HG02938 (cell line): Measurements from ENCODE around the gene HEATR5B.
"Not testable (repeated sequence)": the region's sequence is repeated elsewhere in the genome, so short reads cannot be mapped to it uniquely, and the experiment has no call there.

Experiments used
- ATAC-seq: cut with Tn5 transposase; IDR thresholded peaks from one replicate; pipeline ENCODE4 v1.9.1; 2021; ENCODE audit warnings: mild to moderate bottlenecking, moderate library complexity; ENCODE audit not compliant: unreplicated experiment

Gene HEATR5B

GRCh38 chr2:36988008-36988407, 96.2 kb downstream of the HEATR5B start:
- no peak for ATAC-seq

DNA sequence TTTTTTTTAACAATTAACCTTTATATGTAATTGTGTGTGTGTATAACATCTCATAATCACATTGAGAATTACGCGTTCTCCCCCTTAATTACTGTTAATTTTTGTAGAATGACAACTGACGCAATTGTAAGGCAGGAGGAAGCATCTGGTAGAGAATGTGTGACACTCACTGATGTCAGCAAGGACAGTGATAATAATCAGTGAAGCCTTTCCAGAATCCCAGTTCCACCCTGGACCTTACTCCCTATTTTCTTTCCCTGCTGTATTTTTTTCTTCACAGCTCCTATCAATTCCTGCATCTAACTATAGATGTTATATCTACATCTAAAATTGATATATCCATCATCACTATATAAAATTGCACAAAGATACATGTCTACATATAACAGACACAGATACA, 101.7 kb downstream of the HEATR5B start:
- ATAC-seq = no peak

DNA sequence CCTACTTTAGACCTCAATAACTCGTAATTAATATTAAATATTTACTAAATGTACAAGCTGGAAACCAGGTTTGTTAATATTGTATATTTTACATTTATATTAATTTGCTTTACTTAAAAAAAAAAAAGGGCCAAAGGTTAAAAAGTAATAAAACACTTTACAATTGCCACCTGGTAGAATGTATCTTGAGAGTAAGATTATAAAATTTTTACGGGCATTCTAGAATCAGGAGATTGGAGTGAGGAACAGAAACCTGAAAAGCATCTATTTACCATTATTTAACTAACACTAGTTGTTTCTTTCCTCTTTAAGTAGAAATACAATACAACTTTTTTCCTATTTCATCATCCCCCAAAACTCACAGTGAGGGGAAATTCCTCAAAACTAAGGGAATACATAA, 102.3 kb downstream of the HEATR5B start:
- no peak for ATAC-seq

DNA sequence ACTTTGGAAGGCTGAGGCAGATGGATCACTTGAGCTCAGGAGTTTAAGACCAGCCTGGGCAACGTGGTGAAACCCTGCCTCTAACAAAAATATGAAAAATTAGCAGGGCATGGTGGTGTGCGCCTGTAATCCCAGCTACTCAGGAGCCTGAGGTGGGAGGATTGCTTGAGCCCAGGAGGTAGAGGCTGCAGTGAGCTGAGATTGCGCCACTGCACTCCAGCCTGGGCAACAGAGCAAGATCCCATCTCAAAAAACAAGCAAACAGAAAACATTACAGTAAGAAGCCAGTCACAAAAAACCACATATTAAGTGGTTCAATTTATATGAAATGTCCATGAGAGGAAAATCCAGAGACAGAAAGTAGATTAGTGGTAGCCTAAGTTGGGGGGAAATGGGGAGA, 105.2 kb downstream of the HEATR5B start:
- not testable (repeated sequence) for ATAC-seq

DNA sequence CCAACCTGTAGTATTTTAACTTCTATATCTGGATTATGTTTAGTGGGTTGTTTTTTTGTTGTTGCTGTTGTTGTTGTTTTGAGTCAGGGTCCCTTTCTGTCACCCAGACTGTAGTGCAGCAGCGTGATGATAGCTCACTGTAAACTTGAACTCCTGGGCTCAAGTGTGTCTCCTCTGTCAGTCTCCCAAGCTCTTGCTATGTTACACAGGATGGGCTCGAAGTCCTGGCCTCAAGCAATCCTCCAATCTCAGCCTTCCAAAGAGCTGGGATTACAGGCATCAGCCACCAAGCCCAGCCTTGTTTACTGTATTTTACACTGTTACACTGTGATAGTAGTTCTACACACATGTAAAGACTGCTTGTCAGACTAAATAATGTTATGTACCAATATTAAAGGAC, 108.1 kb downstream of the HEATR5B start:
- no peak for ATAC-seq

- no peak for ATAC-seq
Measured at GRCh38 chr2:36975306-36975705, 108.9 kb downstream of the HEATR5B start.

GRCh38 chr2:36973320-36973719, 110.9 kb downstream of the HEATR5B start:
- no peak for ATAC-seq

GRCh38 chr2:36971990-36972389, 112.2 kb downstream of the HEATR5B start:
- no peak for ATAC-seq

GRCh38 chr2:36967236-36967876, 116.8 kb downstream of the HEATR5B start:
- no peak for ATAC-seq

GRCh38 chr2:36966370-36967235, 117.6 kb downstream of the HEATR5B start, which contains the start of gene STRN:
TSS of gene STRN (minus strand) at chr2:36966536. CDS start at chr2:36966463, 73 bp downstream.
- peak; percentile 93 for ATAC-seq

DNA sequence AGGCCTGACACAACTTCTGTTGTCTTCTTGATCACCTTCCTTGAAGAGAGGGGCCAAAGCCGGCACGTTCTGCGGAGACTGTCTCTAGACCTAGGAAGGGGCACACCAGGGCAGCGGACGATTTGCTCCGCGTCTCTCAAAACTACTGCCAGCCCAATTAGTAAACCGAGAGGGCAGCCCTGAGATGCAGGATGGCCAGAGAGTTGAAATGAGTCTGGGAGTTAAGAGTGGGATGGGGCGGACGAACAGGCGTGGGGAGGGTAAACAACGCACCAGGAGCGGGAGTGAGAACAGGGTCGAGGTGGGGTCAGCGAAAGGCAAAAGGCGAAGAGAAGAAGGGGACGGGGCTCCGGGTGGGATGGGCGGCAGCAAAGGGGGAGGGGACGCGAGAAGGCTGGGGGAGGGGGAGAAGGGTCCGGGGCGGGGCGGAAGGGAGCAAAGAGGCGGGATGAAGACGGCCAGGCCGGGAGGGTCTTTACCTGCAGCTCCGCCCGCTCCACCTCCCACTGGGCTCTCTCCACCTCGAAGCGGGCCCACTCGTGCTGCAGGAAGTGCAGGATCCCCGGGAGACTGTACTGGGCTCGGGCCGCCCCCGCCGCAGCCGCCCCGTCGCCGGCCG, 118.3 kb downstream of the HEATR5B start:
- ATAC-seq = peak; percentile 29

DNA sequence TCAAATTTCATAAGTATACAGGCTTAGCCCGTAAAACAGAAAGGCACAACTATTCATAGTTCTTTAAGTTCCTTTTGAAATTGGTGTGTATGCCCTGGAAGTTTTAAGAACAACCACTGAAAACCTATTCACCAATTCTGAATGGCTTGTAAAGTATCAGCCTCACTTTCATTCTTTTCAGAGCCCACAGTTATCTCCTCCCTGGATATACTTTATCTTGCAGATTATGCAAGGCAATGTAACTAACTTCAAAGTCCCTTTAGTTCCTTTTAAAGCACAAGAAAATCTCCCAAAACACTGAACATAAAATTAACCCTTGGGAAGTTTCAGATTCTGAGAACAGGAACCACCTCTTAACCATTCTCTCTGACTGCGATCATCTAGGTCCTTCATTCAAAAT, 119.0 kb downstream of the HEATR5B start:
- ATAC-seq = no peak

- no peak for ATAC-seq
Measured at GRCh38 chr2:36964496-36965058, 119.6 kb downstream of the HEATR5B start.

DNA sequence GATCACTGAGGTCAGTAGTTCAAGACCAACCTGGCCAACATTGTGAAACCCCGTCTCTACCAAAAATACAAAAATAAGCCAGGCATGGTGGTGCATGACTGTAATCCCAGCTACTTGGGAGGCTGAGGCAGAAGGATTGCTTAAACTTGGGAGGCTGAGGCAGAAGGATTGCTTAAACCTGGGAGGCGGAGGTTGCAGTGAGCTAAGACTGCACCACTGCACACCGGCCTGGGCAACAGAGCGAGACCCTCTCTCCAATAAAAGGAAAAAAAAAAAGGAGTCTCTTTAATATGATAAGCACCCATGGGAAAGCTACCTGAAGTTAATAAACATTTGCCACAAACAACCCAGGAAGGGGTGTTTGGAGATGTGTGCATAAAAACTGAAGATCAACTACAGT, 120.4 kb downstream of the HEATR5B start:
- ATAC-seq = no peak

DNA sequence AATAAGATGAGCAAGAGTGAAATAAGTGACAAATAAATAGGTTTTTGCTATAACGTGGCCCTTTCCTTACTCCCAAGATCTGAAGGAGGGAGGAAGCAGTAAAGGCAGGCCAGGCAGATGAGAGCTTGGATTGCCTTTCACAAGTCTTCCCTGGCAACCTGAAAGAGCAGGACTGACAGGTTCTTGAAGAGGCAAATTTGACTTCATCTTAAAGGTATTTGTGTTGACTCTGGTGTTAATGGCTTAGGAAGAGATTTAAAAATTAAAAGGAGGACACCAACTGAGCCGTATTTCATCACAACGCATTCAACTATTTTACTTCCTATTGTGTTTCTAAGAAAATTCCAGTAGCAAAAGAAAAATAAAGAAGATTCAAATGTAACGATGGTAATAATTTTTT, 121.1 kb downstream of the HEATR5B start:
- no peak for ATAC-seq

DNA sequence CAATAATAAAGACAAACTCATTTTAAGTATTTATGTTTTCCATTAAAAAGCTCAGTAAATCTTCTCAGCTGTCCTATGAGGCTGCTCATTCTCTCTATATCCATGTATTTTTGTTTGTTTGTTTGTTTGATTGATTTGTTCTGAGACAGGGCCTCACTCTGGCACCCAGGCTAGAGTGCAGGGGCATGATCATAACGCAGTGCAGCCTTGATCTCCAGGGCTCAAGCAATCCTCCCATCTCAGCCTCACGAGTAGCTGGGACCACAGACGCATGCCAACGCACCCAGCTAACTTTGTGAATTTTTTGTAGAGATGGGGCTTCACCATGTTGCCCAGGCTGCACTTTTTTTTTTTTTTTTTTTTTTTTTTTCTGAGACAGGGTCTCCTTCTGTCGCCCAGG, 123.4 kb downstream of the HEATR5B start:
- ATAC-seq = no peak

GRCh38 chr2:36960005-36960675, 124.0 kb downstream of the HEATR5B start:
- no peak for ATAC-seq

- no peak for ATAC-seq
Measured at GRCh38 chr2:36954977-36955607, 129.1 kb downstream of the HEATR5B start.

GRCh38 chr2:36952748-36953197, 131.4 kb downstream of the HEATR5B start:
- ATAC-seq = no peak

DNA sequence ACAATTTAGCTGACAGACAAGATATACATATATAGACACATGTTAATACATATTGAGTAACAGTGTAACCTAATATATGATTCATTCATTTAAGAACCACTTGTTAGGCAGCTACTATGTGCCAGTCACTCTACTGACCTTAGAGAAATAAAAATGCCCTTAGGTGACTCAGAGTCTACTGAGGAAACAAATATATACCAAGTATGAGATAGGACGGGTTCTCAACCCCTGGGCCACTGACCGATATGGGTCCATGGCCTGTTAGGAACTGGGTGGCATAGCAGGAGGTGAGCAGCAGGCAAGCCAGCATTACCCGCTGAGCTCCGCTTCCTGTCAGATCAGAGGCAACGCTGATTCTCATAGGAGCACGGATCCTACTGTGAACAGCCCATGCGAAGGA, 132.6 kb downstream of the HEATR5B start:
- no peak for ATAC-seq
